CD4-positive, alpha-beta T cell treated with Interleukin-17A for 1 hour (primary cell): ENCODE data around the gene MARS1.

Source experiments
- DNase-seq: peaks from one replicate; pipeline ENCODE4 v3.0.0-alpha.2; 2020

Gene MARS1

DNA sequence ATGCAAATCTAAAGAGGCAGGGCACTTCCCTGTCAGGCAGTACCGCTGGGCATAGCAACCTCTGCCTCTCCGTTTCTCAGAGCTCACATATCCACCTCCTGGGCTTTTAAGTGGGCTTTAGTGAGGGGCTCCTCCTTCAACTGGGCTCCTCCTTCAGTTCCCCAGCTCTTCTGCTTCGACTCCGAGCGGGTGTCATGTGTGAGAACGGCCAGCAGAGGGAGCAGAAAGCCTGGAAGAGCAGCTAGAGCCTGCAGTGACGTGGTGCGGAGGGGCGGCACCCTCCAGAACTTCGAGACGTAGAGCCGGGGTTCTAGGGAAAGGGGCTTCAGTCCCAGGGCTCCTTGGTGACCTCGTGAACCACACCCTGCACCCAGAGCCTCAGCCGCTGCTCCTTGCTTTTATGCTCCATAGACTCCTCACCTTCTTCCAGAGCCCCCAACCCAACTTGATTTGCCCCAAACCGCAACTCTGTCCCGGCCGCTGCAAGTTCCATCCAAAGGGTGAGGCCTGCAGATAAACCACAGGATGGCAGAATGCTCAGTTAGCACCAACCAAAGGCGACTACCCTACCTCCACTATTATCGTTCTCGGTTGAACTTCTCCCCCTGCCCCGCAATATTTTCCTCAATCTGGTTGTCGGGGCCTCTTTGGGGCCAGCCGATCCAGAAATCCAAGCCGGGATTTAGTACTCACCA, 28.7 kb upstream of the MARS1 start:
- peak; percentile 96 for DNase-seq

GRCh38 chr12:57459750-57460467, 28.0 kb upstream of the MARS1 start, which contains the start of gene GLI1:
TSS of gene GLI1 (plus strand) at chr12:57459785. CDS start at chr12:57463692, 3,907 bp downstream.
- DNase-seq, result no peak

GRCh38 chr12:57460468-57460784, 27.4 kb upstream of the MARS1 start:
- DNase-seq, result no peak

GRCh38 chr12:57460841-57461275, 27.0 kb upstream of the MARS1 start:
- DNase-seq, result no peak

DNA sequence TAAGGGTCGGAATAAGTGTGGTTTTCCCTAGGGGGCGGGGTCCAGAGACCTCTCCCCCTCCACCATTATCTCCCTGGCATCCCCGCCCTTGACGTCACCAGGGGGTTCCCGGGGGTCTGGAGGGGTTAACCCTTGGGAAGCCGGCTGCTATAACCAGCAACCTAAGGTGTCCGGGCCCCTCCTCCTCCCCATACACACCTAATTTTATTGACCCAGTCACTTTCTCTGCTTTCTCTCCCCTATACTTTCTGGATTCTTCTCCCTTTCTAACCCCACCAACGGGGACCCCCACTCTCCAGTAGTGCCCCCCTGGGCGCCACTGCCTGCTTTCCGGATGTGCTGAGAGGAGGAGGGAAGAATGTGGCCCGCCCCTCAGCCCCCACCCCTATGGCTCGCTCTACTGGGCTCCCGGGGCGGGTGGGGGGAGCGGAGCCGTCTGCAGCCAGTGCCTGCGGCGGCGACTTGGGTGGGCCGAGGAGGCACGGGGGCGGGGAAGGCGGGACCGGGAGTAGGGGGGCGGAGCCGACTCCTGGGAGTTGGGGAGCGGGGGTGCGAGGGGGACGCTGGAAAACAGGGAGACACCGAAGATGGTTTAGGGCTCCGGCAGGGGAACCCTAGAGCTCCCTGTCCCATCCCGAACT, 26.5 kb upstream of the MARS1 start:
- peak; percentile 43 for DNase-seq

DNA sequence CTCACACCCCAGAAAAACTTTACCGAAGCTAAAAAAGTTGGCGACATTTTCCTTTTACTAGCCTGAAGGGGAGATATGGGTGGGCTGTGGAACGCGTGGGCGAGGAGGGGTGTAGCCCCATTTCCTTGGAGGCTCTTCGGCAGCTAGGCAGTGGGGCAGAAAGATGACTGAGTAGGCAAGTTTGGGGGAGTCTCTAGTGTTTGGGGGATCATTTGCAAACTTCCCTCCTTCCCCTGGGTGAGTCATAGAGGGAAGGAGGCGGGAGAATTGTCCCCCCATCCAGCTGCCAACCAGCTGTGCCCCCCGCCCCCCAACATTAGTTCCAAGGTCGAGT, 26.0 kb upstream of the MARS1 start:
- no peak for DNase-seq

DNA sequence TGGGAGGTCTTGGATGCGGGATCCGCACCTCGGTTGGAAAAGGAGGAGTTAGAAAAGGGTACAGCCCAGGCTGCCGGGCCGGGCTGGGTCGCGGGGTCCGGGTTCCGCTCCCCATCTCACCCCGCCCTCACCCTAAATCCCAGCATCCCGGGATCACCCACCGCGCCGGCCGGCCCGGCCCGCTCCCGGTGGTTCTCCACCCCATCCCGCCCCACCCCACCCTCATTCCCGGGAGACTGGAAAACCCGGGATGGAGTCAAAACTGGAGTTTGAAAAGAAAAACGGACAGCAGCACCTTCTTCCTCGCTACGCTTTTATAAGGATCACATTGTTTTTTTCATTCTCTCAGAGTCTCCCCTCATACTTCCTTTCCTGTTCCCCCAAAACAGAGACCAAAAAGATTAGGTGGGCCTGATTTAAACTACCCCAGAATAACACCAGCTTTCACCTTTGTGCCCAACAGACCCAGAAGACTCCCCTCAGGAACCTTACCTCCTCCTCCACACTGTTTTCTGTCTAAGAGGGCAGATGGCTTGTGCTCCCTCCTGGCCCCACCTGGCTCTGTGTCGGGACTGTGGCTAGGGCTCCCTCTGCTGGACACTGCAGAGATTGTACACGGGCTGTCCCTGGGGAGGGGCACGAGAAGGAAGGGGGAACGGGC, 25.5 kb upstream of the MARS1 start:
- peak; percentile 93 for DNase-seq

DNA sequence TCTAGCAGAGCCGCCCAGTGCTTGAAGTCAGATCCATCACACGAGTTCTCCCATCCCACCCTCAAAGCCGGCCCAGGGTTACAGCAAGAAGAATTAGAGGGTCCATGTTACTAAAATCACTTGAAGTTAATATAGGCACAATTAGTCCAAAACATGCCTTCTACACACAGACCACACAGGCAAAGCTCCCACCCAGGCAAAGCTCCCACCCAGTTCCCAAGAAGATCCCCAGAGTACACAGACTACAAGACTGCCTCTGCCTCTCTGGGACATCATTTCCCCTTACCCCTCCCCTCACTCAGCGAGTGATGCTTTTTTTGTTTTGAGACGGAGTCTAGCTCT, 25.0 kb upstream of the MARS1 start:
- no peak for DNase-seq

DNA sequence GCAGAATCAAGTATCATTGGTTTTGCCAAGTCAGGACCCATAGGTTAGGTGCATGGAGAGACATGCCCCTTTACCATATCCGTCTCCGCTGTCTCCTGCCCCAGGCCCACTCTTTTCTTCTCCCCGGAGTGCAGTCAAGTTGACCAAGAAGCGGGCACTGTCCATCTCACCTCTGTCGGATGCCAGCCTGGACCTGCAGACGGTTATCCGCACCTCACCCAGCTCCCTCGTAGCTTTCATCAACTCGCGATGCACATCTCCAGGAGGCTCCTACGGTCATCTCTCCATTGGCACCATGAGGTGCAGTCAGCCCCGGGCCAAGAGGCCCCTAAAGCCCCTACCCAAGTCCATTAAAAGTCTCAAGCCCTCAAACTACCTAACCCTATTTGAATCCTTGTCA, 23.3 kb upstream of the MARS1 start:
- no peak for DNase-seq

GRCh38 chr12:57465030-57465746, 22.7 kb upstream of the MARS1 start:
- DNase-seq, result no peak

GRCh38 chr12:57465747-57466505, 21.9 kb upstream of the MARS1 start:
- no peak for DNase-seq

DNA sequence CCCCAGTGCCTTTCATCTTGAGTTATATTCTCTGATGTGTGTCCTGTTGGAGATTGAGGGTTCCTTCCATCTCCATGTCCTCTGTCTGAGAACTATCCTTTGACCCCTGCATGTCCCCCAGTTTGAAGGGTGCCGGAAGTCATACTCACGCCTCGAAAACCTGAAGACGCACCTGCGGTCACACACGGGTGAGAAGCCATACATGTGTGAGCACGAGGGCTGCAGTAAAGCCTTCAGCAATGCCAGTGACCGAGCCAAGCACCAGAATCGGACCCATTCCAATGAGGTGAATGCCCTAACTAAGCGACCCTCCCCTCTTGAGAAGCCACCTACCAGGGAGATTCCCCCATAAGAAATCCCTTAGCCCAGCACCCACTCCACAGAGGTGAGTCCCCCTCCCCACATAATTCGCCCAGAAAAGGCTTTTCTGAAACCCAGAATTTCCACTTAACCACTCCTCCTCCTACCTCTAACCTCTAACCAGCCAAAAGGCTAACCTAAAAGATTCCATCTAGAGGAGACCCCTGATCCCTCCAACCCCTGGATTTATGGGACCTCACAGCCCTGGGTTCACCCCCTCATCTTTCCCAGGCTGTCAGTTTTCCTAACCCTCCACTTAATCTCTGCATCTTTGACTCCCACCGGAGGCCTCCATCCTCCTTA, 20.5 kb upstream of the MARS1 start:
- no peak for DNase-seq

- DNase-seq, result no peak
Observed at GRCh38 chr12:57467915-57468314, 20.0 kb upstream of the MARS1 start.

GRCh38 chr12:57469296-57470164, 18.3 kb upstream of the MARS1 start:
- no peak for DNase-seq

GRCh38 chr12:57470286-57470969, 17.4 kb upstream of the MARS1 start:
- no peak for DNase-seq

DNA sequence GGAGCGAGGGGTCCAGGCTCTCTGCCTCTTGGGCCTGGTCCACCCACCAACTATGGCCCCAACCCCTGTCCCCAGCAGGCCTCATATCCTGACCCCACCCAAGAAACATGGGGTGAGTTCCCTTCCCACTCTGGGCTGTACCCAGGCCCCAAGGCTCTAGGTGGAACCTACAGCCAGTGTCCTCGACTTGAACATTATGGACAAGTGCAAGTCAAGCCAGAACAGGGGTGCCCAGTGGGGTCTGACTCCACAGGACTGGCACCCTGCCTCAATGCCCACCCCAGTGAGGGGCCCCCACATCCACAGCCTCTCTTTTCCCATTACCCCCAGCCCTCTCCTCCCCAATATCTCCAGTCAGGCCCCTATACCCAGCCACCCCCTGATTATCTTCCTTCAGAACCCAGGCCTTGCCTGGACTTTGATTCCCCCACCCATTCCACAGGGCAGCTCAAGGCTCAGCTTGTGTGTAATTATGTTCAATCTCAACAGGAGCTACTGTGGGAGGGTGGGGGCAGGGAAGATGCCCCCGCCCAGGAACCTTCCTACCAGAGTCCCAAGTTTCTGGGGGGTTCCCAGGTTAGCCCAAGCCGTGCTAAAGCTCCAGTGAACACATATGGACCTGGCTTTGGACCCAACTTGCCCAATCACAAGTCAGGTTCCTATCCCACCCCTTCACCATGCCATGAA, 16.8 kb upstream of the MARS1 start:
- DNase-seq, result no peak

DNA sequence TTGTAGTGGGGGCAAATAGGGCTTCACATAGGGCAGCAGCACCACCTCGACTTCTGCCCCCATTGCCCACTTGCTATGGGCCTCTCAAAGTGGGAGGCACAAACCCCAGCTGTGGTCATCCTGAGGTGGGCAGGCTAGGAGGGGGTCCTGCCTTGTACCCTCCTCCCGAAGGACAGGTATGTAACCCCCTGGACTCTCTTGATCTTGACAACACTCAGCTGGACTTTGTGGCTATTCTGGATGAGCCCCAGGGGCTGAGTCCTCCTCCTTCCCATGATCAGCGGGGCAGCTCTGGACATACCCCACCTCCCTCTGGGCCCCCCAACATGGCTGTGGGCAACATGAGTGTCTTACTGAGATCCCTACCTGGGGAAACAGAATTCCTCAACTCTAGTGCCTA, 16.2 kb upstream of the MARS1 start:
- DNase-seq, result no peak

GRCh38 chr12:57472391-57472790, 15.5 kb upstream of the MARS1 start:
- no peak for DNase-seq

GRCh38 chr12:57473392-57473791, 14.5 kb upstream of the MARS1 start:
- DNase-seq, result no peak

DNA sequence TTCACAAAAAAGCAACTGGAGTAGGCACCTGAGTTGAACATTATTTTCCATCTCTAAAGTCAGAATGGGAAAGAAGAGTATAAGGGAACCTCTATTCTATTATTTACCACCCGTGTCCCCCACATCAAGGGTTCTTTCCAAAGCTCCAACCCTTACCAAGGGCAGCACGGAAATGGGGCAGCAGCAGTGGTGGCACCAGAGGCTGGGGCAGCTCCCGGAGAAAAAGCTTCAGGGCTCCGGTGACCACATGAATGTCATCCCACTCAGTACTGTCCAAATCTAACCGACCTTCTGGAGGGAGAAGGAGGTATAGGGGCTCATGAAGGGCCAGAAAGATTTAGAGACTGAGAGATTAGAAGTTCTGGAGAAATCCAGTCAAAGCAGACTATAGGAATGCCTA, 14.0 kb upstream of the MARS1 start:
- DNase-seq, result no peak
